Fibroblast of the aortic adventitia (primary cell): Measurements from ENCODE around the gene PDGFA. TPM values are rescaled to one million over a fixed set of nuclear protein-coding genes. Genes with fewer than 3 reads are reported as not detected.

Source experiments
- DNase-seq: peaks from one replicate; pipeline ENCODE4 v3.0.0-alpha.2; 2010; ENCODE audit warnings: low read depth
- H3K4me3 ChIP-seq: 2 replicates; pipeline ENCODE4 v1.5.1; 2011; ENCODE audit warnings: low read depth, mild to moderate bottlenecking, control low read depth, low read length, moderate library complexity
- total RNA-seq: library from RNA; depleted of rRNA; stranded (reverse); fragments of >200 nt; gene quantifications from 2 replicates; pipeline ENCODE4 v1.2.3, GENCODE V29; 2012; ENCODE audit warnings: low replicate concordance
- TF ChIP-seq, protein P1 (sequence below): IDR thresholded peaks from 2 replicates; pipeline ENCODE4 v1.5.1; 2011; ENCODE audit warnings: mild to moderate bottlenecking, low read length, control low read depth, inconsistent platforms; ENCODE audit not compliant: insufficient read depth

The PDGFA gene
- 4.1 and 20.3 TPM in 2 replicates for total RNA-seq

DNA sequence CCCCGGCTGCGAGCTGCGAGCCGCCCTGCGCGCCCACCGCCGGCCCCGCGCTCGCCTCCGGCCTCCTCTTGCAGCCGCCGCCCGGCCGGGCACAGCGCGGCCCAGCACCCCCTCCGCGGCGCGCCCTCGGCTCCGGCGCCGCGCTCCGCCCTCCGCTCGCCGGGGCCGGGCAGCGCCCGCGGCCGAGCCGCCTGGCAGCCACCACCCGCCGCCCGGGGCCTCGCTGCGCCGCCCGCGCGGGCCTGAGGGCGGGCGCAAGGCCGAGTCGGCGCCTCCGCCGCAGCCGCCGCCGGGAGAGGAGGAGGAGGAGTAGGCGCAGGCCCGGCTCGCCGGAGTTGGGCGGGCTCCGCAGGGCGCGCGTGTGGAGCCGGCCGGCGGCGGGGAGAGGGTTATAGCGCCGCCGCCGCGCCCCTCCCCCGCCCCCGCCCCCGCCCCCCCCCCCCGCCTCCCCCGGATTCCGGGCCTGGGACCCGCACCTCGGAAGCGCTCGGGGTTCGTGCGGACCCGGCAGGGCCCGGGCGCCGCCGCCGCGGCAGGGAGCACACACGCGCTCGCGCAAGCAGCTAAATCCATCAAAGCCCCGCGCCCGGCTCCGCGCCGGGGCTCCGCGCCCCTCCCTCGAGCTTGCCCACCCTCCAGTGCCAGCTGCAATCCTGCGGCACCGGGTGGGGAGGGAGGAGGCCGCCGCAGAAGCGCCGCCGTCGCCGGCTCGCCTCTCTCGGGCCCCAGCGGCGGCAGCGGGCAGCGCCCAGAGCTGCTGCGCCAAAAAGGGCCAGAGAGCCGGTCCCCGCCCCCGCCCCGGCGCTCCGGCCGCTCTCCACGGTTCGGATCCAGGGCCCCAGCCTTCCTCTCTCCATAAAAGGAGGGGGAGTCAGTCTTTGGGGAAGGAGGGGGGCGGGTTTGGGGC is at the start of gene PDGFA:
PDGFA (minus strand) TSS at position 363 of the 907 bp plus-strand sequence. CDS start 845 bp downstream, outside the sequence.
- TF ChIP-seq, protein P1, sequence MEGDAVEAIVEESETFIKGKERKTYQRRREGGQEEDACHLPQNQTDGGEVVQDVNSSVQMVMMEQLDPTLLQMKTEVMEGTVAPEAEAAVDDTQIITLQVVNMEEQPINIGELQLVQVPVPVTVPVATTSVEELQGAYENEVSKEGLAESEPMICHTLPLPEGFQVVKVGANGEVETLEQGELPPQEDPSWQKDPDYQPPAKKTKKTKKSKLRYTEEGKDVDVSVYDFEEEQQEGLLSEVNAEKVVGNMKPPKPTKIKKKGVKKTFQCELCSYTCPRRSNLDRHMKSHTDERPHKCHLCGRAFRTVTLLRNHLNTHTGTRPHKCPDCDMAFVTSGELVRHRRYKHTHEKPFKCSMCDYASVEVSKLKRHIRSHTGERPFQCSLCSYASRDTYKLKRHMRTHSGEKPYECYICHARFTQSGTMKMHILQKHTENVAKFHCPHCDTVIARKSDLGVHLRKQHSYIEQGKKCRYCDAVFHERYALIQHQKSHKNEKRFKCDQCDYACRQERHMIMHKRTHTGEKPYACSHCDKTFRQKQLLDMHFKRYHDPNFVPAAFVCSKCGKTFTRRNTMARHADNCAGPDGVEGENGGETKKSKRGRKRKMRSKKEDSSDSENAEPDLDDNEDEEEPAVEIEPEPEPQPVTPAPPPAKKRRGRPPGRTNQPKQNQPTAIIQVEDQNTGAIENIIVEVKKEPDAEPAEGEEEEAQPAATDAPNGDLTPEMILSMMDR: peak; percentile 28
- peak; percentile 44 for DNase-seq
- H3K4me3 ChIP-seq: peak within 1 kb of the TSS; percentile 71

DNA sequence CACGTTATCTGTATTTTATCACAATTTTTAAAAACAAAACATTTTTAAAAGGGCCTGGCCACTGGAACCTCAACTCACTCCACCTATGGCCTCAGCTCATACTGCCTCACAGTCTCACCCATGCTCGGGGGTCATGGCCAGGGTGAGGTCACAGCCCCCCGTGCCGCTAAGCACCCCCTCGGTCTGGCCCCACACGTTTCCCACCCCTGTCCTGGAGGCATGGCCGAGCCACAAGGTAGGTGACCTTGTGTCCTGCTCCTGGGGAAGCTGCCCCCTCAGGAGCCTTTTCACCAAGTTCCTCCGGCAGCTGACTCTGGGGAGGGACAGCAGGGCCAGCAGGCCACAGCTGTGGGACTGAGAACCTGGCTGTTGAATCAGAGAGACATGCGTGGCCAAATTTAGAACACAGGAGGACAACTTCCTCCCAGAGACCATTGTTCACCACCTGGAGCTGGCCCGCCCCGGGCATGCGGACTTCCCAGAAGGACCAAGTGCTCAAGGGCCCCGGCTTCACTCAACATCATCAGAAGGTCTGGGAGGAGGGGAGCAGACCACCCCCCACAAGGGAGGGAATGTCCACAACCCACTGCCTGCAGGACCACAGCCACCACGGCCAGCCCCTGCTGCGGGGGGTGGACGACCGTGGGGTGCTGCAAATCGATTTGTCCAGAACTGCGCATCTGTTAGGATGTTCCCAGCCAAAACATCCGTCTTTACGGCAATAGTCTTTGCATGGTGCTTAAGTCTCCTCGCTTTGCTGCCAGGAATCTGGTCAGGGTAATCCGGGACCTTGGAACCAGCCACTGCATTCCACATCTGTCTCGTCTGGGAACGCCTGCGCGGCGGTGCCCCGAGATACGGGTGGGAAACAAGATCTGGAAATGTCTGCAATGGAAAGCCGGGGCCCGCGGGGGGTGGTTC is 48.6 kb upstream of the PDGFA start:
- H3K4me3 ChIP-seq: no peak overlapping the region
- peak; percentile 79 for DNase-seq
- TF ChIP-seq, protein P1: no peak

DNA sequence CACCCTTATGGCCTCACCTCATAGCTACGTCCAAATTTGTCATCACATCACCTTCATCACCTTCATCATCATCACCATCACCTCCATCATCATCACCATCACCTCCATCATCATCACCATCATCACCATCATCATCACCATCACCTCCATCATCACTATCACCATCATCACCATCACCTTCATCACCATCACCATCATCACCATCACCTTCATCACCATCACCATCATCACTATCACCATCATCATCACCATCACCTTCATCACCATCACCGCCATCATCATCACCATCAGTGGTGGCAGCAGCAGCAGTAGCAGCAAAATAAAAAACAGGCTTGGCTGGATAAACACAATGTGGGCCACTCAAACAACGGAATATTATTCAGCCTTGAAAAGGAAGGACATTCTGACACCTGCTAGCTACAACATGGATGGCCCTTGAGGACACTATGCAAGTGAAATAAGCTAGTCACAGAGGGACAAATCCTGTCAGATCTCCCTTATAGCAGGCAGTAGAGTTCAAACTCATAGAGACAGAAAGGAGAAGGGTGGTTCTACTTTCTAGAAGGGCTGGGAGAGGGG is 47.7 kb upstream of the PDGFA start:
- no peak overlapping the region for H3K4me3 ChIP-seq
- no peak for DNase-seq
- TF ChIP-seq, protein P1: no peak

DNA sequence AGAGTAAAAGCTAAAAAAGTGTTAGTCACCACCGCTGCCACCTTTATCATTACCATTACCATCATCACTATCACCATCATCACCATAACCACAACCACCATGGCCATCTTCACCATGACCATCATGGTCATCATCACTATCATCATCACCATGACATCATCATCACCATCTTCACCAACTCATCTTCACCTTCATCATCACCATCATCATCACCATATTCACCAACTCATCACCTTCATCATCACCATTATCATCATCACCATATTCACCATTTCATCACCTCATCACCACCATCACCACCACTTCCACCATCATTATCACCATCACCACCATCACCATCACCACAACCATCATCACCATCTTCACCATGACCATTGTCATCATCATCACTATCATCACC is 46.5 kb upstream of the PDGFA start:
- H3K4me3 ChIP-seq: no peak overlapping the region
- no peak for DNase-seq
- TF ChIP-seq, protein P1: no peak

DNA sequence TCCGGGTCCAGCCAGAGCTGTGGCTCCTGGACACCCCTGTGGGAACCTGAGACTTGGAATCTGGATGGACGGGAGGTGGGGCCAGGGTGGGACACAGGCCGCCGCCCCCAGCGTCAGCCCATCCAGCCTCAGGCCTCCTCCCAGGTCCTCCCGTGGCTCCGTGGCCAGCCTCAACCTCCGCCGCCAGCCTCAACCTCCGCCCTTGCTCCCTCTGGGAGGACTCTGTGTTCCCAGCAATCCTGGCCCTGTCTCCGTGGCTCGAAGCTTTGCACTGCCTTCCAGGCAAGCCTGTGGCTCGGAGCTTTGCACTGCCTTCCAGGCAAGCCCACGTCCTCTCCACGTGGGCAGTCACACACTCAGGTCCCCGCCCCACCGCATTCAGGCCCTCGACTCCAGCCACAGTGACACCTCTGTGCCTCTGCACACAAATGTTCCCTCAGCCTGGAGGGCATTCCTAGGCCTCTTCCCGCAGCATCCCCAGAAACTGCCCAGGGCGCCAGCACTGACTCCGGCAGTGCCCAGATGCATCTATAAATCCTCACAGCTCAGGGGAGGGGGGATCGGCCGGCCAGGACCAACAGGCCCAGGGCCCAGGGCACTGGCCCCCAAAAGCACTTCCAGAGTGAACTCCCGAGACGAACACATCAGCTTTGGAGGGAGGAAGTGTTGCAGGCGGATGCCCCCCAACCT is 44.7 kb upstream of the PDGFA start:
- no peak for DNase-seq
- no peak overlapping the region for H3K4me3 ChIP-seq
- TF ChIP-seq, protein P1: no peak
